ENCODE measurements around the gene GPN1. TPM values are rescaled to one million over a fixed set of nuclear protein-coding genes. Genes with fewer than 3 reads are reported as not detected.
A peak's percentile ranks its signal among the peaks of the same experiment; 100 is the strongest.

Gene GPN1
- total and polyA plus RNA-seq, 2 of the 8 experiments (the other 6 are each of a cell fraction or from before 2014, with no cell fraction given) = 38.7 to 43.5 TPM

DNA sequence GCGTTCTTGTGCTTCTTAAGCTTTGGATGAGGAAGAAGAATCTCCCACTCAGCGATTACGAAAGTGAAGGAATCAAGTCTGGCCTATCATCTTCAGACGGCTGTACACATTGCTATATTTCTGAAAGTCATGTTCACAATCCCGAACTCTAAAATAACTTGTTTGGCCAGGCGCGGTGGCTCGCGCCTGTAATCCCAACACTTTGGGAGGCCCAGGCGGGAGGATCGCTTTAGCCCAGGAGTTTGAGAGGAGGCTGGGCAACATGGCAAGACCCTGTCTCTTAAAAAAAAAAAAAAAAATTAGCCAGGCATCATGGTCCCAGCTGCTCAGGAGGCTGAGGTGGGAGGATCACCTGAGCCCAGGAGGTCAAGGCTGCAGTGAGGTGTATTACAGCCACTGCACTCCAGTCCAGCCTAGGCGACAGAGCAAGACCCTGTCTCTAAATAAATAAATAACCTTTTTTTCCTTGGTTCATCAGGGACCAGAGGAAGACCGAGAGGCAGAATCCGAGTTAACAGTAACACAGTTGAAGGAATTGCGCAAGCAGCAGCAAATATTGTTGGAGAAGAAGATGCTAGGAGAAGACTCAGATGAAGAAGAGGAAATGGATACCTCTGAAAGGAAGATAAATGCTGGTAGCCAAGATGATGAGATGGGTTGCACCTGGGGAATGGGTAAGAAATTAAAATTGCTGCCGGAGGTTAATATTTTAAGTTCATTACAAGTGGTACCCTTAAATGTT is 35.9 kb downstream of the GPN1 start:
- no peak overlapping the region for H4K8ac ChIP-seq (ENCODE audit: extremely low read depth, insufficient read depth, low read length)
- WGBS, 2 experiments (ENCODE audit: extremely low coverage in 1 of 2, insufficient coverage in 1 of 2, insufficient read length in 1 of 2, insufficient replicate concordance in 2 of 2, low coverage in 1 of 2, low lambda C conversion rate in 2 of 2, missing lambda C conversion rate in 1 of 2) = 79% methylated on average over 16 of the region's 16 CpGs; no CpG with 5 or more reads in 1 of the 2 experiments
- peak overlapping the region; percentile 68 to 96 for H3K4me2 ChIP-seq (ENCODE audit: insufficient read depth in 1 of 2, low read depth in 2 of 2, low read length in 2 of 2)
- no peak overlapping the region for H3K18ac ChIP-seq (ENCODE audit: extremely low read depth, low read length)
- H2BK12ac ChIP-seq (ENCODE audit: low read depth, low read length) = no peak overlapping the region
- H3K9me3 ChIP-seq (ENCODE audit: insufficient read depth in 2 of 2, low read depth in 1 of 2, low read length in 1 of 2) = no peaks in the 10 kb centered on the region
- no peaks in the 10 kb centered on the region for H3K79me1 ChIP-seq (ENCODE audit: low read depth, low read length)
- no peaks in the 10 kb centered on the region for H3K27me3 ChIP-seq (replicated peaks in 1 of 4; ENCODE audit: control insufficient read depth in 3 of 4, extremely low read depth in 1 of 4, insufficient read depth in 3 of 4, low read length in 3 of 4)
- no peaks in the 10 kb centered on the region for H4K20me1 ChIP-seq (replicated peaks in 1 of 2; ENCODE audit: control insufficient read depth in 1 of 2, insufficient read depth in 2 of 2, low read length in 2 of 2)
- H2BK20ac ChIP-seq (ENCODE audit: low read length) = no peak overlapping the region
- H3K36me3 ChIP-seq (ENCODE audit: control insufficient read depth in 2 of 4, insufficient read depth in 4 of 4, low read length in 3 of 4) = peaks cover 3 to 42% (median 18%) of the 10 kb centered on the region in 4 experiments; a peak in 7 of 8 replicates
- no peak overlapping the region for H2AK5ac ChIP-seq (ENCODE audit: low read depth, low read length)
- no peak overlapping the region for H2BK15ac ChIP-seq (ENCODE audit: low read length)
- H3K23me2 ChIP-seq (ENCODE audit: low read depth, low read length) = peaks cover 8% of the 10 kb centered on the region; the same call in 1 of the 2 replicates
- peak overlapping the region; percentile 99; the same call in 1 of the 2 replicates for H2AFZ ChIP-seq (ENCODE audit: low read length)
- no peak for DNase-seq (ENCODE audit: low read depth in 1 of 2, low spot score in 2 of 2)
- H3K4me3 ChIP-seq (ENCODE audit: extremely low read depth in 1 of 4, insufficient read depth in 2 of 4, low read depth in 3 of 4, low read length in 4 of 4) = peak overlapping the region; percentile 50 to 100 (median 88)
- no peak overlapping the region for H2BK5ac ChIP-seq (ENCODE audit: low read depth, low read length)
- H3K56ac ChIP-seq (replicated peaks; ENCODE audit: insufficient read length, low read depth, low read length) = no peak overlapping the region
- H2BK120ac ChIP-seq (replicated peaks; ENCODE audit: low read depth, low read length) = no peak overlapping the region
- H3K23ac ChIP-seq (ENCODE audit: insufficient read length) = no peak overlapping the region
- no peak for FAIRE-seq
- no peak overlapping the region for H4K5ac ChIP-seq (ENCODE audit: insufficient read length, low read depth, low read length)
- H3K14ac ChIP-seq (ENCODE audit: insufficient read length) = no peak overlapping the region
- H3K27ac ChIP-seq (ENCODE audit: low read depth, low read length) = no peak overlapping the region
- POLR2A ChIA-PET (ENCODE audit: partially characterized antibody) = interaction anchor here (0.7 to 2.1 kb wide), 4 partner anchors 10 to 1553 kb away, joined by 3 to 12 read pairs (median 6); partner anchors contain the start of genes CCDC121, GPN1 and PPM1G
- peaks cover 0 to 24% of the 10 kb centered on the region in 2 experiments; a peak in 2 of 4 replicates for H3K79me2 ChIP-seq (ENCODE audit: control insufficient read depth in 1 of 2, insufficient read depth in 2 of 2, low read length in 2 of 2)
- CTCF ChIA-PET (ENCODE audit: partially characterized antibody) = interaction anchor here (0.5 to 3.9 kb wide), 3 partner anchors 13 to 29 kb away, joined by 3 to 34 read pairs (median 3); no protein-coding TSS in a partner anchor
- no peak overlapping the region for H4K91ac ChIP-seq (replicated peaks; ENCODE audit: insufficient read length, low read length)
- TF ChIP-seq SIX5 (IDR thresholded peaks at IDR 0.05; ENCODE audit: low read depth, low read length) = no peak
- peak; percentile 78; the same call in 1 of the 2 replicates for TF ChIP-seq CEBPB (IDR thresholded peaks at IDR 0.05; ENCODE audit: low read depth, low read length)
- H3K4ac ChIP-seq (replicated peaks; ENCODE audit: insufficient read length, low read depth, low read length) = no peak overlapping the region
- peak overlapping the region in 2 of 4 experiments; percentile 89 to 98; a peak in 4 of 7 replicates for H3K9ac ChIP-seq (replicated peaks in 1 of 4; ENCODE audit: extremely low read depth in 1 of 4, low read depth in 3 of 4, low read length in 3 of 4)
- peaks cover 0 to 1% (median 0%) of the 10 kb centered on the region in 4 experiments; a peak in 2 of 7 replicates for H3K4me1 ChIP-seq (replicated peaks in 1 of 4; ENCODE audit: control insufficient read depth in 3 of 4, insufficient read depth in 4 of 4, low read length in 3 of 4)
